KMS-11 (cell line): Measurements from ENCODE around the gene C1GALT1.

Source experiments
- H2AFZ ChIP-seq: fragments of 200-600 bp; sonication (generic); 2 replicates; pipeline ENCODE4 v1.6.1; 2016; ENCODE audit warnings: antibody characterized with exemption, mixed run types, low read depth
- H3K27ac ChIP-seq: fragments of 200-600 bp; sonication (generic); 2 replicates; pipeline ENCODE4 v1.6.1; 2016; ENCODE audit warnings: mild to moderate bottlenecking, mixed run types
- H3K27me3 ChIP-seq: fragments of 200-600 bp; sonication (generic); 2 replicates; pipeline ENCODE4 v1.6.1; 2017; ENCODE audit warnings: mild to moderate bottlenecking, low read depth, mixed run types, moderate library complexity; ENCODE audit not compliant: insufficient read depth
- H3K36me3 ChIP-seq: fragments of 200-600 bp; sonication (generic); 2 replicates; pipeline ENCODE4 v1.6.1; 2017; ENCODE audit warnings: mild to moderate bottlenecking, mixed run types; ENCODE audit not compliant: insufficient read depth
- H3K4me1 ChIP-seq: fragments of 200-600 bp; sonication (generic); 2 replicates; pipeline ENCODE4 v1.6.1; 2016; ENCODE audit warnings: mild to moderate bottlenecking, low read depth, mixed run types; ENCODE audit not compliant: poor library complexity, severe bottlenecking
- H3K4me2 ChIP-seq: fragments of 200-600 bp; sonication (generic); 2 replicates; pipeline ENCODE4 v1.7.0; 2016; ENCODE audit warnings: mild to moderate bottlenecking, mixed run types
- H3K4me3 ChIP-seq: fragments of 200-600 bp; sonication (generic); IDR thresholded peaks from 2 replicates; pipeline ENCODE4 v1.6.1; 2017; ENCODE audit warnings: low read depth, low read length, mixed read lengths; ENCODE audit not compliant: insufficient read depth
- H3K79me2 ChIP-seq: fragments of 200-600 bp; sonication (generic); 2 replicates; pipeline ENCODE4 v1.6.1; 2016; ENCODE audit warnings: low read depth, mixed run types; ENCODE audit not compliant: insufficient read depth
- H3K9ac ChIP-seq: fragments of 200-600 bp; sonication (generic); 2 replicates; pipeline ENCODE4 v1.6.1; 2016; ENCODE audit warnings: mild to moderate bottlenecking, mixed run types
- H4K20me1 ChIP-seq: fragments of 200-600 bp; sonication (generic); 2 replicates; pipeline ENCODE4 v1.6.1; 2016; ENCODE audit warnings: mild to moderate bottlenecking, mixed run types; ENCODE audit not compliant: insufficient read depth
- CTCF ChIP-seq: fragments of 200-600 bp; sonication (generic); conservative IDR thresholded peaks from 2 replicates; pipeline ENCODE4 v1.6.1; 2017; ENCODE audit warnings: low read depth, mild to moderate bottlenecking, antibody characterized with exemption, low read length, moderate library complexity, mixed read lengths

Gene C1GALT1

GRCh38 chr7:7173956-7174632 is 8.2 kb upstream of the C1GALT1 start:
- no peaks in the 10 kb centered on the region for H3K27me3 ChIP-seq
- H3K4me1 ChIP-seq = no peaks in the 10 kb centered on the region
- no peaks in the 10 kb centered on the region for H3K36me3 ChIP-seq
- no peak overlapping the region for H2AFZ ChIP-seq
- no peak overlapping the region for H3K4me2 ChIP-seq
- no peak for TF ChIP-seq CTCF
- no peak overlapping the region for H3K4me3 ChIP-seq
- H4K20me1 ChIP-seq = no peaks in the 10 kb centered on the region
- H3K9ac ChIP-seq = no peak overlapping the region
- no peak overlapping the region for H3K27ac ChIP-seq
- H3K79me2 ChIP-seq = no peaks in the 10 kb centered on the region

- no peak for TF ChIP-seq CTCF
- Histone ChIP-seq H2AFZ (no peak overlapping the region), H3K4me2 (no peak overlapping the region), H3K4me3 (no peak overlapping the region), H3K36me3 (no peaks in the 10 kb centered on the region), H3K79me2 (no peaks in the 10 kb centered on the region), H3K4me1 (peaks cover 3% of the 10 kb centered on the region), H3K27ac (no peak overlapping the region), H3K27me3 (no peaks in the 10 kb centered on the region), H3K9ac (no peak overlapping the region), H4K20me1 (no peaks in the 10 kb centered on the region)
Observed at GRCh38 chr7:7175075-7175695, 7.2 kb upstream of the C1GALT1 start.

- Histone ChIP-seq H2AFZ (no peak overlapping the region), H3K9ac (no peak overlapping the region), H3K27ac (no peak overlapping the region), H3K4me2 (no peak overlapping the region), H3K4me1 (peaks cover 16% of the 10 kb centered on the region), H3K4me3 (no peak overlapping the region), H3K79me2 (no peaks in the 10 kb centered on the region), H4K20me1 (no peaks in the 10 kb centered on the region), H3K36me3 (no peaks in the 10 kb centered on the region), H3K27me3 (no peaks in the 10 kb centered on the region)
- TF ChIP-seq CTCF = no peak
Observed at GRCh38 chr7:7176406-7177043, 5.8 kb upstream of the C1GALT1 start.

GRCh38 chr7:7177044-7177517 is 5.3 kb upstream of the C1GALT1 start:
- H3K79me2 ChIP-seq = no peaks in the 10 kb centered on the region
- no peak overlapping the region for H3K27ac ChIP-seq
- no peak overlapping the region for H2AFZ ChIP-seq
- no peak for TF ChIP-seq CTCF
- H3K36me3 ChIP-seq = no peaks in the 10 kb centered on the region
- peaks cover 16% of the 10 kb centered on the region for H3K4me1 ChIP-seq
- no peak overlapping the region for H3K4me2 ChIP-seq
- H3K27me3 ChIP-seq = no peaks in the 10 kb centered on the region
- H4K20me1 ChIP-seq = no peaks in the 10 kb centered on the region
- H3K4me3 ChIP-seq = no peak overlapping the region
- H3K9ac ChIP-seq = no peak overlapping the region
